ENCODE measurements around the gene CXCL17.

GRCh38 chr19:42426643-42427042 is 16.1 kb downstream of the CXCL17 start:
- TF ChIP-seq CTCF (IDR thresholded peaks at IDR 0.05; ENCODE audit: low read depth, low read length): no peak
- TF ChIP-seq EZH2phosphoT487 (IDR thresholded peaks at IDR 0.05; ENCODE audit: low read depth): no peak
